ENCODE data around the gene DYDC2. TPM values are rescaled to one million over a fixed set of nuclear protein-coding genes. Genes with fewer than 3 reads are reported as not detected.

The DYDC2 gene
- total RNA-seq, 1 experiment from 2014 or later: 1.9 TPM

- POLR2A ChIA-PET: no interaction called here
- CTCF ChIA-PET: no interaction called here
- H3K27ac Mint-ChIP-seq: no peak overlapping the region
These were observed 37.3 kb upstream of the DYDC2 start for GRCh38 chr10:80319318-80319717.

GRCh38 chr10:80319725-80320290, 36.8 kb upstream of the DYDC2 start:
- ATAC-seq (no peak), DNase-seq (ENCODE audit: low spot score) (no peak)
- peaks cover 7% of the 10 kb centered on the region for H3K9me3 Mint-ChIP-seq
- peaks cover 4% of the 10 kb centered on the region; the same call in 1 of the 2 replicates for H3K27me3 Mint-ChIP-seq (ENCODE audit: low read depth)
- POLR2A ChIA-PET: no interaction called here
- no peak overlapping the region for H3K4me3 Mint-ChIP-seq
- no peak overlapping the region for H3K27ac Mint-ChIP-seq
- H3K36me3 Mint-ChIP-seq: no peaks in the 10 kb centered on the region
- CTCF ChIA-PET: no interaction called here
- H3K4me1 Mint-ChIP-seq: peaks cover 2% of the 10 kb centered on the region
- no peak for TF ChIP-seq ZNF512 (CRISPR knock-in tag; IDR thresholded peaks at IDR 0.05; ENCODE audit: borderline replicate concordance)
- TF ChIP-seq KAT7 (CRISPR knock-in tag; IDR thresholded peaks at IDR 0.05; ENCODE audit: borderline replicate concordance): no peak
- no peak for TF ChIP-seq FOXJ3 (CRISPR knock-in tag; IDR thresholded peaks at IDR 0.05; ENCODE audit: borderline replicate concordance)
- TF ChIP-seq ATF1 (CRISPR knock-in tag; IDR thresholded peaks at IDR 0.05): no peak
- TF ChIP-seq STAT6 (CRISPR knock-in tag; conservative IDR thresholded peaks at IDR 0.05; ENCODE audit: low read depth): no peak
- TF ChIP-seq ATF3 (CRISPR knock-in tag; conservative IDR thresholded peaks at IDR 0.05): no peak
- TF ChIP-seq ZNF671 (CRISPR knock-in tag; IDR thresholded peaks at IDR 0.05): no peak
- no peak for TF ChIP-seq ELF4 (CRISPR knock-in tag; IDR thresholded peaks at IDR 0.05; ENCODE audit: low read depth)
- no peak for TF ChIP-seq NR2C2 (CRISPR knock-in tag; IDR thresholded peaks at IDR 0.05)
- TF ChIP-seq MAX (CRISPR knock-in tag; IDR thresholded peaks at IDR 0.05): no peak
- no peak for TF ChIP-seq ESRRA (CRISPR knock-in tag; IDR thresholded peaks at IDR 0.05; ENCODE audit: borderline replicate concordance)
- TF ChIP-seq AFF4 (CRISPR knock-in tag; IDR thresholded peaks at IDR 0.05; ENCODE audit: borderline replicate concordance): no peak
- TF ChIP-seq IRF1 (CRISPR knock-in tag; IDR thresholded peaks at IDR 0.05): no peak
- TF ChIP-seq GABPB1 (CRISPR knock-in tag; IDR thresholded peaks at IDR 0.05): no peak
- TF ChIP-seq ZNF317 (CRISPR knock-in tag; IDR thresholded peaks at IDR 0.05; ENCODE audit: borderline replicate concordance, low read depth): no peak

More at GRCh38 chr10:80319318-80319717, 37.3 kb upstream of the DYDC2 start:
- Mint-ChIP-seq H3K36me3 (no peaks in the 10 kb centered on the region), H3K27me3 (ENCODE audit: low read depth) (peaks cover 4% of the 10 kb centered on the region; the same call in 1 of the 2 replicates), H3K4me3 (no peak overlapping the region), H3K4me1 (no peaks in the 10 kb centered on the region), H3K9me3 (peaks cover 7% of the 10 kb centered on the region)
- ATAC-seq (no peak), DNase-seq (ENCODE audit: low spot score) (no peak)
- no peak for TF ChIP-seq AFF4 (CRISPR knock-in tag; IDR thresholded peaks at IDR 0.05; ENCODE audit: borderline replicate concordance)
- TF ChIP-seq NR1H2 (CRISPR knock-in tag; IDR thresholded peaks at IDR 0.05): no peak
- no peak for TF ChIP-seq NFATC4 (CRISPR knock-in tag; IDR thresholded peaks at IDR 0.05)
- no peak for TF ChIP-seq RORB (CRISPR knock-in tag; IDR thresholded peaks at IDR 0.05)
- TF ChIP-seq HMGA2 (CRISPR knock-in tag; IDR thresholded peaks at IDR 0.05): no peak
